ENCODE measurements around the gene FAM149B1.

GRCh38 chr10:73252445-73253224, 84.7 kb downstream of the FAM149B1 start, which contains the start of gene MRPS16:
- TF ChIP-seq, protein P1, sequence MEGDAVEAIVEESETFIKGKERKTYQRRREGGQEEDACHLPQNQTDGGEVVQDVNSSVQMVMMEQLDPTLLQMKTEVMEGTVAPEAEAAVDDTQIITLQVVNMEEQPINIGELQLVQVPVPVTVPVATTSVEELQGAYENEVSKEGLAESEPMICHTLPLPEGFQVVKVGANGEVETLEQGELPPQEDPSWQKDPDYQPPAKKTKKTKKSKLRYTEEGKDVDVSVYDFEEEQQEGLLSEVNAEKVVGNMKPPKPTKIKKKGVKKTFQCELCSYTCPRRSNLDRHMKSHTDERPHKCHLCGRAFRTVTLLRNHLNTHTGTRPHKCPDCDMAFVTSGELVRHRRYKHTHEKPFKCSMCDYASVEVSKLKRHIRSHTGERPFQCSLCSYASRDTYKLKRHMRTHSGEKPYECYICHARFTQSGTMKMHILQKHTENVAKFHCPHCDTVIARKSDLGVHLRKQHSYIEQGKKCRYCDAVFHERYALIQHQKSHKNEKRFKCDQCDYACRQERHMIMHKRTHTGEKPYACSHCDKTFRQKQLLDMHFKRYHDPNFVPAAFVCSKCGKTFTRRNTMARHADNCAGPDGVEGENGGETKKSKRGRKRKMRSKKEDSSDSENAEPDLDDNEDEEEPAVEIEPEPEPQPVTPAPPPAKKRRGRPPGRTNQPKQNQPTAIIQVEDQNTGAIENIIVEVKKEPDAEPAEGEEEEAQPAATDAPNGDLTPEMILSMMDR (IDR thresholded peaks at IDR 0.05): peak in 3 of 7 experiments; percentile 3 to 26 (median 23)
- TF ChIP-seq POLR2A (IDR thresholded peaks at IDR 0.05): peak; percentile 62 to 90 (median 88)
